GM10266 (cell line): Measurements from ENCODE around the gene CRIP2.

Source experiments
- DNase-seq: peaks from one replicate; pipeline ENCODE4 v3.0.0; 2012; ENCODE audit errors: extremely low spot score
- TF ChIP-seq, protein P1 (sequence below): IDR thresholded peaks from 2 replicates; pipeline ENCODE4 v1.5.1; 2012; ENCODE audit warnings: mild to moderate bottlenecking, low read depth; ENCODE audit not compliant: control insufficient read depth, insufficient read depth; ENCODE audit errors: missing control alignments

Gene CRIP2

GRCh38 chr14:105449276-105450122 is 25.1 kb upstream of the CRIP2 start:
- no peak for DNase-seq
- TF ChIP-seq, protein P1, sequence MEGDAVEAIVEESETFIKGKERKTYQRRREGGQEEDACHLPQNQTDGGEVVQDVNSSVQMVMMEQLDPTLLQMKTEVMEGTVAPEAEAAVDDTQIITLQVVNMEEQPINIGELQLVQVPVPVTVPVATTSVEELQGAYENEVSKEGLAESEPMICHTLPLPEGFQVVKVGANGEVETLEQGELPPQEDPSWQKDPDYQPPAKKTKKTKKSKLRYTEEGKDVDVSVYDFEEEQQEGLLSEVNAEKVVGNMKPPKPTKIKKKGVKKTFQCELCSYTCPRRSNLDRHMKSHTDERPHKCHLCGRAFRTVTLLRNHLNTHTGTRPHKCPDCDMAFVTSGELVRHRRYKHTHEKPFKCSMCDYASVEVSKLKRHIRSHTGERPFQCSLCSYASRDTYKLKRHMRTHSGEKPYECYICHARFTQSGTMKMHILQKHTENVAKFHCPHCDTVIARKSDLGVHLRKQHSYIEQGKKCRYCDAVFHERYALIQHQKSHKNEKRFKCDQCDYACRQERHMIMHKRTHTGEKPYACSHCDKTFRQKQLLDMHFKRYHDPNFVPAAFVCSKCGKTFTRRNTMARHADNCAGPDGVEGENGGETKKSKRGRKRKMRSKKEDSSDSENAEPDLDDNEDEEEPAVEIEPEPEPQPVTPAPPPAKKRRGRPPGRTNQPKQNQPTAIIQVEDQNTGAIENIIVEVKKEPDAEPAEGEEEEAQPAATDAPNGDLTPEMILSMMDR, result no peak

GRCh38 chr14:105450123-105450505 is 24.5 kb upstream of the CRIP2 start:
- no peak for DNase-seq

GRCh38 chr14:105450864-105451720 is 23.5 kb upstream of the CRIP2 start:
- TF ChIP-seq, protein P1, result no peak
- DNase-seq, result no peak

More at GRCh38 chr14:105450123-105450505, 24.5 kb upstream of the CRIP2 start:
- TF ChIP-seq, protein P1, result no peak

GRCh38 chr14:105452963-105453362 is 21.7 kb upstream of the CRIP2 start:
- TF ChIP-seq, protein P1, result no peak
- DNase-seq, result no peak

DNA sequence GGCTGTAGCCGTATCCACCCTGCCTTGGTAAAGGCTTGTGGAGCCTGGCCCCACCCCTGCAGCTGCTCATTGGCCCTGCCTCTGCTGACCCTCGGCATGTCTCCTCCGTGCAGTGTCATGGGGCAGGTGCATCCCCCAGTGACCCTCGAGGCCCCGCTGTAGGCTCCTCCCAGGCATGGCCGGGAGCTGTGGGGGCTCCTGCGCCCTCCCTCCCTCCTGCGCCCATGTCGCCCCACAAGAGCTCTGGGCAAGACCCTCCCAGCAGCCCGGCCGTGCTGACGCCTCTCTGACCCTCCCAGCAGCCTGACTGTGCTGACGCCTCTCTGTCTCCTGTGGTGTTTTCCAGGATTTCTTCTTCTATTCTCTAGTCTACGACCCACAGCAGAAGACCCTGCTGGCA is 20.8 kb upstream of the CRIP2 start:
- TF ChIP-seq, protein P1, result no peak
- DNase-seq, result no peak

- TF ChIP-seq, protein P1, result no peak
- no peak for DNase-seq
Observed at GRCh38 chr14:105455086-105455640, 19.5 kb upstream of the CRIP2 start.
